ENCODE data around the gene MFN1.
"Not testable (repeated sequence)": the region's sequence is repeated elsewhere in the genome, so short reads cannot be mapped to it uniquely, and the experiment has no call there.

GRCh38 chr3:179307362-179307761 is 40.1 kb upstream of the MFN1 start:
- not testable (repeated sequence) for TF ChIP-seq POLR2AphosphoS5 (IDR thresholded peaks at IDR 0.05)
- TF ChIP-seq, protein P1, sequence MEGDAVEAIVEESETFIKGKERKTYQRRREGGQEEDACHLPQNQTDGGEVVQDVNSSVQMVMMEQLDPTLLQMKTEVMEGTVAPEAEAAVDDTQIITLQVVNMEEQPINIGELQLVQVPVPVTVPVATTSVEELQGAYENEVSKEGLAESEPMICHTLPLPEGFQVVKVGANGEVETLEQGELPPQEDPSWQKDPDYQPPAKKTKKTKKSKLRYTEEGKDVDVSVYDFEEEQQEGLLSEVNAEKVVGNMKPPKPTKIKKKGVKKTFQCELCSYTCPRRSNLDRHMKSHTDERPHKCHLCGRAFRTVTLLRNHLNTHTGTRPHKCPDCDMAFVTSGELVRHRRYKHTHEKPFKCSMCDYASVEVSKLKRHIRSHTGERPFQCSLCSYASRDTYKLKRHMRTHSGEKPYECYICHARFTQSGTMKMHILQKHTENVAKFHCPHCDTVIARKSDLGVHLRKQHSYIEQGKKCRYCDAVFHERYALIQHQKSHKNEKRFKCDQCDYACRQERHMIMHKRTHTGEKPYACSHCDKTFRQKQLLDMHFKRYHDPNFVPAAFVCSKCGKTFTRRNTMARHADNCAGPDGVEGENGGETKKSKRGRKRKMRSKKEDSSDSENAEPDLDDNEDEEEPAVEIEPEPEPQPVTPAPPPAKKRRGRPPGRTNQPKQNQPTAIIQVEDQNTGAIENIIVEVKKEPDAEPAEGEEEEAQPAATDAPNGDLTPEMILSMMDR (IDR thresholded peaks at IDR 0.05): not testable (repeated sequence)

All from esophagus muscularis mucosa (tissue), 3 donors.